Measurements from ENCODE around the gene OAT.
A peak's percentile ranks its signal among the peaks of the same experiment; 100 is the strongest.

OAT gene
- 56.6 to 90.0 (median 74.3) reads per million in 4 donors for total RNA-seq

GRCh38 chr10:124418726-124419501, at the start of gene OAT:
Gene OAT (minus strand): TSS chr10:124418923. CDS start chr10:124412171, 6,752 bp downstream.
- peak; percentile 90 to 97 (median 94) for DNase-seq

DNA sequence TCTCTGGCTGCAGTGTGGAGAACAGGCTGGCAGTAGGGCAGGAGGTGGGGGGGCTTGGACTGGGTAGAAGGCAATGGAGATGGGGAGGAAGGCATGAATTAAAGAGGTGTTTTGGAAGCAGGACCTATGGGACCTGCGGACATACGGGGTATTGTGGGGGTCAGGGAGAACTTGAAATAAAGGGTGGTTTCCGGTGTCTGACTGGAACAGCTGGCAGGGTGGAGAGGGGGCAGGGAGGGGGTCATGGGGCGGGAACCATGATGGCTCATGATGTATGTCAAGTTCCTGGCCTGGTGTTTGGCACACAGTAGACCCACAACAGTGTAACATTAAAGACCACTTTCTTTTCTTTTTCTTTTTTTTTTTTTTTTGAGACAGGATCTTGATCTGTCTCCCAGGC, 48.4 kb upstream of the OAT start:
- no peak for DNase-seq

DNA sequence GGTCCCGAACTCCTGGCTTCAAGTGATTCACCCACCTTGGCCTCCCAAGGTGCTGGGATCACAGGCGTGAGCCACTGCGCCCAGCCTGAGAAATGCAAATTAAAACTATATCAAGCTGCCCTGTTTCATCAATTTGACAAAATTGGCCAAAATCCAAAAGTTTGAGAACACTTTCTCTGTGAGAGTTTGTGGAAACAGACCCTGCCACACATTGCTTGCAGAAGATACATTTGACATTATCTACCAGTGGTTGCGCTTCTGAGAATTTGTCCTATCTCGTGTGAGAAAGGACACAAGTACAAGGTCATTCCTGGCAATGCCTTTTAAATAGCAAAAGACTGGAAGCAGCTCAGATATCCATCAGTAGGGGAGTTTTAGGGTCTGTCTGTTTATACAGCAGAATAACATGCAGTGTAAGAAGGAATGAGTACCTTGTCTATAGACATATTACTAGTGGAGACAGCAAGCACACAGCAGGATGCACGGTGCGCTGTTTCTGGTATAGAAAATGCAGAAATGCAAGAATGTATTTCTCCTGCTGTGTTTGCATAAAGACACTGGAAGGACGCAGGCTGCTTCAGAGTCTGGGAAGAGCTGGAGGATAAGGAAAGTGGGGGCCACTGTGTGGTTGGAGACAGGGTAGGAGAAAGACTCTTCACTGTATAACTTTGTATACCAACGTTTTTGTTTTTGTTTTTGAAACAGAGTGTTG, 47.2 kb upstream of the OAT start:
- DNase-seq, result no peak

DNA sequence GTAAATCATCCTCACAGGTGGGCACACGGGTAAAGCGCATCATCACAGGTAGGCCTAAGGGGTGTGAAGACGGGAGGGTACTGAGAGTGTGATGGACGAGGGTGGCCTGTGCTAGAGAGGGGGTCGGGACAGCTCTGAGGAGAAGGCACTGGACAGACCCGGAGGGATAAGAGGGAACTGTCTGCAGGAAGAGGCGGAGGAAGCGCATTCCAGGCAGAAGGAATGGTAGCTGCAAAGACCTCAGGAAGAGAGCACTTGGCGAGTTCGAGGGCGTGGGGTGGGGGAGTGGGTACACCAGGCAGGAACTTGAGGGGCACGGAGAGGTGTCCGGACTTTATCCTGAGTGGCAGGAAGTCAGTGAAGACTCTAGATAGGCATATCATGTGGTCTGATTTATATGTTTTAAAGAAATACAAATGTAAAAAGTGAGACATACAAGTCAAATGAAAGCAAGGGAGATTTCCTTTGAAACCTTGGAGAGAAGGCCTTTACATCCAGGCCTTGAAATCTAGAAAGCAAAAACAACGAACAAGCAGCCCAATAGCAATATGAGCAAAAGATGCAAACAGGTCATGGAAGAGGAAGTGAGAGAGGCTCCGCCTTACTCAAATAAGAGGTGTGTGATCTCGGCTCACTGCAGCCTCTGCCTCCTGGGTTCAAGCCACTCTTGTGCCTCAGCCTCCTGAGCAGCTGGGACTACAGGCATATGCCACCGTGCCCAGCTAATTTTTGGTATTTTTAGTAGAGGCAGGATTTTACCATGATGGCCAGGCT, 46.5 kb upstream of the OAT start:
- peak in 1 of 5 donors; percentile 25 for DNase-seq

- no peak for DNase-seq
Observed at GRCh38 chr10:124464028-124464965, 45.6 kb upstream of the OAT start.

GRCh38 chr10:124462348-124462695, 43.6 kb upstream of the OAT start:
- DNase-seq, result no peak

- DNase-seq, result peak; percentile 70 to 91 (median 76)
Observed at GRCh38 chr10:124461642-124462347, 43.1 kb upstream of the OAT start, which contains the start of gene LHPP. Gene LHPP (plus strand): TSS chr10:124461823. CDS start chr10:124461863, 40 bp downstream.

GRCh38 chr10:124460144-124460543, 41.4 kb upstream of the OAT start:
- no peak for DNase-seq

DNA sequence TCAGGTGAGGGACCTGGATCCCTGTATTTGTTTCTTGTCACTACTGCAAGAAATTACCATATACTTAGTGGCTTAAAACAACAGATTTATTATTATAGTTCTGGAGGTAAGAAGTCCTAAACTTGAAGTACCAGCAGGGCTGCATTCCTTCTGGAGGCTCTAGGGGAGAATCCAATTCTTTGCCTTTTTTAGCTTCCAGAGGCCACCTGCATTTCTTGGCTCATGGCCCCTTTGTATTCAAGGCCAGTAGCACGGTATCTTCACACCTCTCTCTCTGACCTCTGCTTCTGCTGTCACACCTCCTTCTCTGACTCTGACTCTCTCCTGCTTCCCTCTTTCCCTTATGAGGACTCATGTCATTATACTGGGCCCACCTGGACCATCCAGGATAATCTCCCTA, 40.7 kb upstream of the OAT start:
- DNase-seq, result no peak

- no peak for DNase-seq
Observed at GRCh38 chr10:124458889-124459288, 40.2 kb upstream of the OAT start.

GRCh38 chr10:124458473-124458872, 39.8 kb upstream of the OAT start:
- no peak for DNase-seq

DNA sequence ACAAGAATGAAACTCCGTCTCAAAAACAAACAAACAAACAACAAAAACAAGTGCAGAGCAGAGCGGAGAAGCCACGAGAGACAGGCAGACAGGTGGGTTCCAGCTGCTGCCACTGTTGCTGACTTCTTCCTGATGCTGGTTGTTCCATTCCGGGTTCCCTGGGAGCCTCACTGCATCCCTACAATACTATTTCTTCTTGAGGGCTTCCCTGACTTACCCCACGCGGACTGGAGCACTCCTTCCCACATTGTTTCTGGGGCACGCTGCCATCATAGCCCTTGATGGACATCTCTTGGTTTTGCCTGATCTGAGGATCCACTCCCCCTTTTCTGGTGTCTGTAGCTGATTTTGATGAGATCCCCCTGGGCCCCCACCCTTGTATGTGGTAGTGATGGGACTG, 36.7 kb upstream of the OAT start:
- DNase-seq, result no peak

DNA sequence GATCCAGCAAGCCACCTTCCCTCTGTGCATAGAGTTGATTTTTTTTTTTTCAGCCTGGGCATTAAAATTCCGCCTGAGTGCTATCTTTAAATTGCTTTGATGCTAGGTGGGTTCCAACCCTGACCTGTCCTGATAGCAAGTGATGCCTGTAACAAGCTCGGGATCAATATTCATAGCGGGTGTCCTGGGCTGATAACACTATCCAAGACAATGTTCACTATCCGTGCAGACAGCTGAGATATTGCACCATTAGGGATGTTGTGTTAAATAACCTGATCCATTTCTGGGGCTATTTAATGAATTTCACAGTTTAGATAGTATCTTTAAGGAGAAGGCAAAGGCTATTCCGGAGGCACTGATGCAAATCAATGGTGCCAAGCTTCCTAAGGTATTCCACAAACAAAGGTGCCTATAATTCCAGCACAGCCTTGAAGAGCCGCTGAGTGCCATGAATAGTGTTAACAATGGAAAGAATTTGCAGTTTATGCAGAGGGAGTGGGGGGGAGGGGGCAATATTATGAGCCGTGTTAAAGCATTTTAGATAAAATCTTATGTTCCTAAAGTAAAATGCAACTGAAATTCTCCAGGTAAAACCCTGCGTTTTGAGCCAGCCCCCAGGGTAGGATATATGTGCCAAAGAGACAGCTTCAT, 35.4 kb upstream of the OAT start:
- DNase-seq, result no peak

- DNase-seq, result no peak
Observed at GRCh38 chr10:124451276-124451675, 32.6 kb upstream of the OAT start.

DNA sequence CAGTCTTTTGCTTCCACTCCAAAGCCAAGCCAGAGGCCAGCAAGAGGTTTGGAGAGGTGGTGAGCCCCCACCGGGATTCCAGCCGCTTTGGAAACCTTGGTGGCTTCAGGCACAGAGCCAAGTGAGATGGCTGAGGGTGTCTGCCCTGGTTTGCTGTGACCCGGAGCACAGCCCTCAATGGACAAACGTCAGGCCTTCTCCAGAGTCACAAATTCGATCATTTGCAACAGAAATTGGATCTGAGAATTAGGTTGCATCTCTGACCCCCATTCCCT, 32.0 kb upstream of the OAT start:
- DNase-seq, result no peak

GRCh38 chr10:124450012-124450782, 31.5 kb upstream of the OAT start, which contains the start of gene NKX1-2:
Gene NKX1-2 (minus strand): TSS chr10:124450035. CDS start chr10:124449943, 92 bp downstream.
- DNase-seq, result no peak

GRCh38 chr10:124449170-124450011, 30.7 kb upstream of the OAT start:
- no peak for DNase-seq

DNA sequence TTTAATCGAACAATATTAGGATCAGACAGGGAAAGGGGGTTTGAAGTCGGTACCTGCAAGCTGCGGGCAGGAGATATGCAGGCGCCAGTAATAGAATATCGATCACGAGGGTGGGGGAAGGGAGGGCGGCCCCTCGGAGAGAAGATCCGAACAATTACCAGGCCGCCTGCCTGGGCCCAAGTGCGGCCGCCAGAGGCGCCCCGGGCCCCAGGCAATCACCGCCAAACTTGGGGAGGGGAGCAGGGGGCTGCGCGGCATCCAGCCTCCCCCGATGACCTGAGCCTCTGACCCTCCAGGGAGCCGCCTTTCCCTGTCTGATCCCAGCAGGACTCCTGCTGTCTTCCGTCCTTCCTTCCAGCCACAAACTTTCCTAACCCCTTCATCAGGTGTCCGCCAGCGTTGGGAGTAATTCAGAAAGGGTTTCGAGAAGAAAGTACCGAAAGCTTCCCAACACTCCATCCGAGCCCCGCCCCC, 30.0 kb upstream of the OAT start:
- DNase-seq, result no peak
